ENCODE data around the gene IGSF21. TPM values are rescaled to one million over a fixed set of nuclear protein-coding genes. Genes with fewer than 3 reads are reported as not detected.

IGSF21 gene
- total and polyA plus RNA-seq, 2 of the 4 experiments (the other 2 are of a cell fraction) = not detected

- Histone ChIP-seq H3K36me3 (ENCODE audit: control insufficient read depth, insufficient read depth, low read length) (no peaks in the 10 kb centered on the region), H2BK5ac (ENCODE audit: low read depth, low read length, poor library complexity, severe bottlenecking) (no peak overlapping the region), H4K91ac (ENCODE audit: insufficient read depth, low read depth, low read length) (no peak overlapping the region), H3K4ac (ENCODE audit: low read depth, low read length) (no peak overlapping the region), H3K9ac (ENCODE audit: low read depth, low read length) (no peak overlapping the region), H3K18ac (ENCODE audit: low read depth, low read length) (no peak overlapping the region), H2AK5ac (ENCODE audit: low read depth, low read length) (no peak overlapping the region), H2BK15ac (ENCODE audit: low read depth, low read length) (no peak overlapping the region), H2AK9ac (replicated peaks; ENCODE audit: low read depth, low read length, poor library complexity) (no peak overlapping the region), H4K5ac (ENCODE audit: low read depth, low read length) (no peak overlapping the region), H3K9me1 (ENCODE audit: insufficient read depth, low read length) (no peaks in the 10 kb centered on the region), H3K14ac (replicated peaks; ENCODE audit: low read depth, low read length) (no peak overlapping the region), H3K9me3 (ENCODE audit: control insufficient read depth, insufficient read depth, low read length) (no peaks in the 10 kb centered on the region), H3K4me1 (ENCODE audit: control insufficient read depth, insufficient read depth, low read length) (no peaks in the 10 kb centered on the region), H4K20me1 (ENCODE audit: insufficient read depth, low read length) (no peaks in the 10 kb centered on the region), H3K27me3 (ENCODE audit: control insufficient read depth, insufficient read depth, low read length) (no peaks in the 10 kb centered on the region), H3K27ac (ENCODE audit: insufficient read depth, low read length) (no peak overlapping the region), H2BK120ac (ENCODE audit: low read depth, low read length) (no peak overlapping the region), H2AFZ (replicated peaks; ENCODE audit: low read length, poor library complexity) (no peak overlapping the region), H3K56ac (ENCODE audit: extremely low read depth, insufficient read depth, low read length) (no peak overlapping the region), H3K23ac (ENCODE audit: low read depth, low read length) (no peak overlapping the region), H3K4me2 (ENCODE audit: low read depth, low read length) (no peak overlapping the region), H3K79me1 (ENCODE audit: low read depth in 1 of 2, low read length in 2 of 2) (no peaks in the 10 kb centered on the region), H4K8ac (ENCODE audit: low read depth in 2 of 2, low read length in 2 of 2) (no peak overlapping the region), H3K4me3 (ENCODE audit: insufficient read depth, low read depth, low read length) (no peak overlapping the region), H2BK20ac (ENCODE audit: low read depth, low read length) (no peak overlapping the region)
- in situ Hi-C loops (cut with MboI; ENCODE audit: low sequenced_read_pairs) (no loop called here), dilution Hi-C loops (cut with HindIII; ENCODE audit: low sequenced_read_pairs, unreplicated experiment) (no loop called here), intact Hi-C loops (cut with micrococcal nuclease) (no loop called here)
- BruUV-seq (replicated peaks) = no TSS peak
- no CpG with 5 or more reads among the region's 10 CpGs for WGBS, 2 experiments (ENCODE audit: extremely low coverage in 2 of 2, insufficient read length in 1 of 2)
- ATAC-seq (ENCODE audit: low read depth) (no peak), DNase-seq (no peak)
- ChIA-PET CTCF (no interaction called here), POLR2A (ENCODE audit: unreplicated experiment) (no interaction called here)
- TF ChIP-seq MAZ (IDR thresholded peaks at IDR 0.05; ENCODE audit: borderline replicate concordance, low read depth, low read length) (no peak), RCOR1 (IDR thresholded peaks at IDR 0.05; ENCODE audit: insufficient replicate concordance, low read length) (no peak)
- TF ChIP-seq, protein P1, sequence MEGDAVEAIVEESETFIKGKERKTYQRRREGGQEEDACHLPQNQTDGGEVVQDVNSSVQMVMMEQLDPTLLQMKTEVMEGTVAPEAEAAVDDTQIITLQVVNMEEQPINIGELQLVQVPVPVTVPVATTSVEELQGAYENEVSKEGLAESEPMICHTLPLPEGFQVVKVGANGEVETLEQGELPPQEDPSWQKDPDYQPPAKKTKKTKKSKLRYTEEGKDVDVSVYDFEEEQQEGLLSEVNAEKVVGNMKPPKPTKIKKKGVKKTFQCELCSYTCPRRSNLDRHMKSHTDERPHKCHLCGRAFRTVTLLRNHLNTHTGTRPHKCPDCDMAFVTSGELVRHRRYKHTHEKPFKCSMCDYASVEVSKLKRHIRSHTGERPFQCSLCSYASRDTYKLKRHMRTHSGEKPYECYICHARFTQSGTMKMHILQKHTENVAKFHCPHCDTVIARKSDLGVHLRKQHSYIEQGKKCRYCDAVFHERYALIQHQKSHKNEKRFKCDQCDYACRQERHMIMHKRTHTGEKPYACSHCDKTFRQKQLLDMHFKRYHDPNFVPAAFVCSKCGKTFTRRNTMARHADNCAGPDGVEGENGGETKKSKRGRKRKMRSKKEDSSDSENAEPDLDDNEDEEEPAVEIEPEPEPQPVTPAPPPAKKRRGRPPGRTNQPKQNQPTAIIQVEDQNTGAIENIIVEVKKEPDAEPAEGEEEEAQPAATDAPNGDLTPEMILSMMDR (conservative IDR thresholded peaks at IDR 0.05; ENCODE audit: low read depth, low read length) = no peak
Observed at GRCh38 chr1:18198260-18198659, 90.7 kb downstream of the IGSF21 start.

Data from IMR-90 (cell line).